ENCODE results near the gene MRGPRD.

The MRGPRD gene

GRCh38 chr11:68938816-68939582, 41.8 kb downstream of the MRGPRD start:
- Mint-ChIP-seq H3K27ac (peak overlapping the region; percentile 54), H3K36me3 (peaks cover 24% of the 10 kb centered on the region), H3K9me3 (no peaks in the 10 kb centered on the region), H3K4me1 (no peaks in the 10 kb centered on the region), H3K4me3 (no peak overlapping the region)
- DNase-seq (ENCODE audit: low spot score in 2 of 2) (no peak), ATAC-seq (no peak)

DNA sequence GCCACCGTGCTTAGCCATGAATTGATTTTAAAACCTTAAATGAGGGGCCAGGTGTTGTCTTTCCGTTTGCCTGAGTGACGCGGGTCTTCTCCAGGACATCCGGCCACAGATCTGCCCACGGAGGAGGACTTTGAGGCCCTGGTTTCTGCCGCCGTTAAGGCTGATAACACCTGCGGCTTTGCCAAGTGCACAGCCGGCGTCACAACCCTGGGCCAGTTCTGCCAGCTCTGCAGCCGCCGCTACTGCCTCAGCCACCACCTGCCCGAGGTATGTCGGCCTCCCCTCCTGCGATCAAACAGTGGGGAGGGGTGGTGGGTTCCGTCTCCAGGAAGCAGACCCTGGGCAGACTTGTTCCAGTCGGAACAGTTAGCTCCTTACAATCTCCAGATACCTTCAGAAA, 42.7 kb downstream of the MRGPRD start:
- H3K36me3 Mint-ChIP-seq, result peaks cover 24% of the 10 kb centered on the region

GRCh38 chr11:68936676-68937620, 43.8 kb downstream of the MRGPRD start:
- H3K9me3 Mint-ChIP-seq, result no peaks in the 10 kb centered on the region
- no peak overlapping the region for H3K27ac Mint-ChIP-seq
- H3K4me3 Mint-ChIP-seq, result no peak overlapping the region
- peaks cover 24% of the 10 kb centered on the region for H3K36me3 Mint-ChIP-seq
- H3K4me1 Mint-ChIP-seq, result no peaks in the 10 kb centered on the region
- ATAC-seq (no peak), DNase-seq (ENCODE audit: low spot score in 2 of 2) (no peak)

More for the DNA sequence above, 42.7 kb downstream of the MRGPRD start:
- H3K4me3 Mint-ChIP-seq, result no peak overlapping the region
- ATAC-seq, result no peak
- DNase-seq (ENCODE audit: low spot score in 2 of 2), result no peak
- no peaks in the 10 kb centered on the region for H3K9me3 Mint-ChIP-seq
- no peak overlapping the region for H3K27ac Mint-ChIP-seq
- H3K4me1 Mint-ChIP-seq, result no peaks in the 10 kb centered on the region

DNA sequence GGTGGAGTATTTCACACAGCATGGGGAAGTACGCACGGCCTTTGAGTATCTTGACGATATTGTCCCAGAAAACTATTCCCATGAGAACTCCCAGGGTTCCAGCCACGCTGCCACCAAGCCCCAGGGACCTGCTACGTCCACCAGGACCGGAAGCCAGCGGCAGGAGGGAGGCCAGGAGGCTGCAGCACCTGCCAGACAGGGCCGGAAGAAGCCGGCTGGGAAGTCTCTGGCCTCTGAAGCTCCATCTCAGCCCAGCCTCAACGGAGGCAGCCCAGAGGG, 44.5 kb downstream of the MRGPRD start:
- no peak overlapping the region for H3K4me3 Mint-ChIP-seq
- no peaks in the 10 kb centered on the region for H3K9me3 Mint-ChIP-seq
- no peak overlapping the region for H3K27ac Mint-ChIP-seq
- peaks cover 29% of the 10 kb centered on the region for H3K36me3 Mint-ChIP-seq
- ATAC-seq (no peak), DNase-seq (ENCODE audit: low spot score in 2 of 2) (no peak)
- no peaks in the 10 kb centered on the region for H3K4me1 Mint-ChIP-seq

DNA sequence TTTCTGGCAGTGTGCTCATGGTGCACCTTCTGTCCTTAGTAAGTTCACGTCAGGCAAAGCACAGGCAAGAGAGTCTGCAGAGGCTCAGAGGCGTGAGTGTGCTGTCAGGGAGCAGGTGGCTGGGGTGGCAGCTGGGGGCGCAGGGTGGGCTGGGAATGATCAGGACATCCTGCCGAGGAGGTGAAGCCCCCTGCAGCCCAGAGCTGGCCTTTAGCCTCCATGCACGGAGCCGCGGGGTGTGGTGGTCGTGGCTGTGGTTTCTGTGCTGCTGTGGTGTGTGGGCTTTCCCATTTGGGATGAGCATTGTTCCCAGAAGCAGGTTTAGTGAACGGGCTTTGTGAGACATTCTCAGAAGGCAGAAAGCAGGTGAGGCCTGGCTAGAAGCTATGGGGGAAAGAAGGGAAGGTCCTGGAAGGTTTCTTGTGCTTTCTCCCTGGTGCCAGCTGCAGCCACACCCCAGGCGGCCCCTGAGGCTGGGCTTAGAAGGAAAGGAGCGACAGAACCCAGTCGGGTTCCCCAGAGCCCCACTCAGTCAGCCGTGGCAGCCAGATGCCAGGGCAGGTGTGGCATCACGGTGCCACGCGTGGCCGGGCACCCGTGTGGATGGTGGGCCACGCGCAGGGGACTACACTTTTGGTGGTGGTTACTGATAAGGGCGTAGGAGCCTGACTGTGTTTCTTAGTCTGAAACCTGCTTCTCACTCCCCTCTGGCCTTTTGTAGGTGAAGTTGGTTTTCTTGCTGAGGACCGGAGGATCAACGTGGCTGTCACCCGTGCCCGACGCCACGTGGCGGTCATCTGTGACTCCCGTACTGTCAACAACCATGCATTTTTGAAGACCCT, 45.0 kb downstream of the MRGPRD start:
- DNase-seq (ENCODE audit: low spot score in 2 of 2) (no peak), ATAC-seq (no peak)
- Mint-ChIP-seq H3K27ac (no peak overlapping the region), H3K9me3 (no peaks in the 10 kb centered on the region), H3K36me3 (peaks cover 30% of the 10 kb centered on the region), H3K4me3 (no peak overlapping the region), H3K4me1 (no peaks in the 10 kb centered on the region)

GRCh38 chr11:68935066-68935465, 45.7 kb downstream of the MRGPRD start:
- ATAC-seq, result no peak
- H3K4me3 Mint-ChIP-seq, result no peak overlapping the region
- no peak for DNase-seq (ENCODE audit: low spot score in 2 of 2)
- H3K4me1 Mint-ChIP-seq, result no peaks in the 10 kb centered on the region
- H3K9me3 Mint-ChIP-seq, result no peaks in the 10 kb centered on the region
- peaks cover 37% of the 10 kb centered on the region for H3K36me3 Mint-ChIP-seq
- no peak overlapping the region for H3K27ac Mint-ChIP-seq

DNA sequence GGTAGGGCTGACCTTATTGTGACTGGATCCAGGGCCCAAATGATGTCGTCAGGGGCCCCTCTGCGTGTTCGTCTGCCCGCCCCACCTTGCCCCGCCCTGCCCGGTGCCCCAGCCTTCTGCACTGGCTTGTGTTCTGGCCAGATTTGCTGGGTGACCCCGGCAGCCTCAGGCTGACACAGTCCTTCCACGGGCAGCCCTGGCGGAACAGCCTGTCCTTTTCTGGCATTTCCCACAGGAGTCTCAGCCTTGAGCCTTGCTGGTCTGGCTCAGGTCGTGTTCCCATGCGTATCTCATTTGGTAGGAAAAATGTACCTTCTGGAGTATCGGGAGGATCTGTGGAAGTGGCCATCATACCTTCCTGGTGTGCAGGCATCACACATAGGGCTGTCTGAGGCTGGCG, 46.1 kb downstream of the MRGPRD start:
- H3K4me1 Mint-ChIP-seq, result no peaks in the 10 kb centered on the region
- H3K9me3 Mint-ChIP-seq, result no peaks in the 10 kb centered on the region
- ATAC-seq (no peak), DNase-seq (ENCODE audit: low spot score in 2 of 2) (no peak)
- H3K27ac Mint-ChIP-seq, result no peak overlapping the region
- H3K36me3 Mint-ChIP-seq, result peaks cover 40% of the 10 kb centered on the region
- H3K4me3 Mint-ChIP-seq, result no peak overlapping the region

- peaks cover 44% of the 10 kb centered on the region for H3K36me3 Mint-ChIP-seq
- H3K4me3 Mint-ChIP-seq, result no peak overlapping the region
- no peak overlapping the region for H3K27ac Mint-ChIP-seq
- H3K4me1 Mint-ChIP-seq, result no peaks in the 10 kb centered on the region
- no peaks in the 10 kb centered on the region for H3K9me3 Mint-ChIP-seq
- DNase-seq (ENCODE audit: low spot score in 2 of 2) (no peak), ATAC-seq (no peak)
Observed at GRCh38 chr11:68934321-68934645, 46.5 kb downstream of the MRGPRD start.

DNA sequence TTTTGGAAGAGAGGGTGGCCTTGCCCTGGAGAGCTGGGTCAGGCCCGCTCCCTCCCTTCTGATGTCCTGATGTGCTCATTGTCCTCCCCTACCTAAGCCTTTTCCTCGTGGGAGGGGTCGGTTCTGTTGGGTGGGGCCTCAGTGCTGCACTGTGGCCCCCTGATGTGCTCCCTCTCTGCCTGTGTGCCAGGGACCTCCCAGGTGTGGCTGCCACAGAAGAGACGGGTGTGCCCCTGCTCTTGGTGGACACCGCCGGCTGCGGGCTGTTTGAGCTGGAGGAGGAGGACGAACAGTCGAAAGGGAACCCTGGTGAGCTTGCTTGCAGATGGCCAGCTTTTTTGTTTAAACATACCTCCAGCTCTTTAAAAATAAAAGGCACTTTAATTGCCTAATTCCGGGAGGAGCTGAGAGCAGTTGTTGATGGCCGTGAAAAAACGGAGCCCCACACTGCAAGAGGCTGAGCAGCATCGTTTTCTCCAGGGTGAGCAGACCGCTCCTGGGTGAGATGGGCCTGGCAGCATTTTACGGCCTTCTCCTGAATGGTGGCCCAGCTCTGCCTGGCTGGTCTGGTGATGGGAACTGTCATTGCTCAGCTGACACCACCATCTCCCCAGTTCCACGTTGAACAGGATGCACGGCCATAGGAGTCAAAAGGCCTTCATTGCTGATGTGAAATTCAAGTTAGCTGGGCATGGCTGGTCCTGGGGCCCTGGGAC, 47.0 kb downstream of the MRGPRD start:
- peaks cover 44% of the 10 kb centered on the region for H3K36me3 Mint-ChIP-seq
- no peak overlapping the region for H3K27ac Mint-ChIP-seq
- DNase-seq (ENCODE audit: low spot score in 2 of 2) (no peak), ATAC-seq (no peak)
- H3K4me1 Mint-ChIP-seq, result no peaks in the 10 kb centered on the region
- no peak overlapping the region for H3K4me3 Mint-ChIP-seq
- H3K9me3 Mint-ChIP-seq, result no peaks in the 10 kb centered on the region

DNA sequence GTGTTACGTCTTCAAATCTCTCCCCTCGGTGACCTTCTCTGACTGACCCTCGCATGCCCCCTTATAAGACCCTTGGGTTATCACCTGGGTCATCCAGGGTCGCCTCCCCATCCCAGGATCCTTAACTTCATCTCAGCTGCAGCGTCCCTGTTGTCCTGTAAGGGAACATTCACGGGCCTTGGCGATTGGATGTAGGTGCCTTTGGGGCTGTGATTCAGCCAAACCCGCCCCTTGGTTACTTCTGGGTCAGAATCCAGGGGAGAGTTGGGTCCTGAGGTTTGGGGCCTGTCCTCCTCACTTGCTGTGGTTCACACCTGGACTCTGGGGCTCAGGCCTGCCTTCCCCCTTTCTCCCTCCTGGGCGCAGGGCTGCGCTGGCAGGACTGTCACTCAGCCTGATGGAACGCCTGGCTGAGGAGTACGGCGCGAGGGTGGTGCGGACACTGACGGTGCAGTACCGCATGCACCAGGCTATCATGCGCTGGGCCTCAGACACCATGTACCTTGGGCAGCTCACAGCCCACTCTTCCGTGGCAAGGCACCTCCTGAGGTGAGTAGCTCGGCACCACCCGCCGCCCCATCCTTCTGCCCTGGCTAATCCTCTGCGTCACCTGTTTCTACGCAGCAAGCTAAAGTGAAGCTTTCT, 47.7 kb downstream of the MRGPRD start:
- no peaks in the 10 kb centered on the region for H3K9me3 Mint-ChIP-seq
- peaks cover 44% of the 10 kb centered on the region for H3K36me3 Mint-ChIP-seq
- no peak for ATAC-seq
- no peak overlapping the region for H3K4me3 Mint-ChIP-seq
- no peak for DNase-seq (ENCODE audit: low spot score in 2 of 2)
- H3K4me1 Mint-ChIP-seq, result no peaks in the 10 kb centered on the region
- H3K27ac Mint-ChIP-seq, result no peak overlapping the region

DNA sequence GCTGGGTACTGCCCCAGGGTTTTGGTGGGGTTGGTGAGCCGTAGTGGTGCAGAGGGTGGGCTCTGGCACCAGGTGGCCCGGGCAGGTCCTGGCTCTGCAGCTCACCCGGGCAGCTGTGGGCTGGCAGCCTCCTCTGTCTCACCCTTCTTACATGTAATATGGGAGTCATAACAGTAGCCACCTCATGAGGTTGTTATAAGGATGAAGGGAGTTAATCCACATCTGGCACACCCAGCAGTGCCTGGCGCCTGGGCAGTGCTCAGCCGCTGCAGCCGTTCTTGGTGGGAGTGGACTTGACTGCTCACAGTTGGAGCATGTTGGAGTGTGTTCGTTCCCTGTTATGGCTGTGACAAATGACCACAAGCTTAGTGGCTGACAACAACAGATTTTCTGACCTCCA, 48.4 kb downstream of the MRGPRD start:
- Mint-ChIP-seq H3K9me3 (no peaks in the 10 kb centered on the region), H3K4me3 (no peak overlapping the region), H3K36me3 (peaks cover 49% of the 10 kb centered on the region), H3K4me1 (no peaks in the 10 kb centered on the region), H3K27ac (no peak overlapping the region)
- DNase-seq (ENCODE audit: low spot score in 2 of 2), result no peak
- no peak for ATAC-seq

GRCh38 chr11:68931911-68932310, 48.9 kb downstream of the MRGPRD start:
- Mint-ChIP-seq H3K4me3 (no peak overlapping the region), H3K4me1 (no peaks in the 10 kb centered on the region), H3K36me3 (peaks cover 49% of the 10 kb centered on the region), H3K27ac (peak overlapping the region; percentile 56), H3K9me3 (no peaks in the 10 kb centered on the region)
- DNase-seq (ENCODE audit: low spot score in 2 of 2) (no peak), ATAC-seq (no peak)

- ATAC-seq (no peak), DNase-seq (ENCODE audit: low spot score in 2 of 2) (no peak)
- Mint-ChIP-seq H3K9me3 (no peaks in the 10 kb centered on the region), H3K4me3 (no peak overlapping the region), H3K27ac (peak overlapping the region; percentile 56), H3K4me1 (no peaks in the 10 kb centered on the region), H3K36me3 (peaks cover 51% of the 10 kb centered on the region)
Observed at GRCh38 chr11:68930991-68931855, 49.6 kb downstream of the MRGPRD start.
